ENCODE results near the gene RPS16. TPM values are rescaled to one million over a fixed set of nuclear protein-coding genes. Genes with fewer than 3 reads are reported as not detected.

Gene RPS16
- total and polyA plus RNA-seq, 2 of the 8 experiments (the other 6 are each of a cell fraction or from before 2014, with no cell fraction given), result 2,433 to 7,810 TPM

DNA sequence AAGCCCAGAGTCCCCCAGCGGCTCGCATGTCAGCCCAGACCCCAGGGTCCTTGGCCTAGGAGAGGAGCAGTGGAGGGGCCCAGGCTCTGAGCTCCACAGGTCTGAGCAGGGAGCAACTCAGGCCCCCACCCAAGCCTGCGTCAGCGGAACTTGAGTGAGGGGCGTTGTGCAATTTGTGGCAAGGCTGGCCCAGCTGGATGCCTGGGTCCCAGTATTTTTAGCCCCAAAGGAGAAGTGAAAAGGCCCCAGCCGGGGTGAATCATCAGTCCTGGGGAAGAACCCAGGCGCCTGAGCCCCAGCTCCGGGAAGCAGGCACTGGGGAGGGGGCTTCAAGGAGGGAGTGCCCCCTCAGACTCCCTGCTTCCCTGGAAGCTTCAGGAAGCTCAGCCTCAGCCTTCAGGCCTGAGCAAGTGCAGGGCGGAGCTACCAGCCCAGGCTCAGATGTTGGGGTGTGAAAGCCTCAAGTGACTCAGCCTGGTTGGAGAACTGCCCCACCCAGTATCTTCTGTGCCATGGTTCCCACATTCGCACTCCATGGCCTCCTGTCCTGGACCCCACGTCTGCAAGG is 37.4 kb downstream of the RPS16 start:
- TF ChIP-seq, protein P1, sequence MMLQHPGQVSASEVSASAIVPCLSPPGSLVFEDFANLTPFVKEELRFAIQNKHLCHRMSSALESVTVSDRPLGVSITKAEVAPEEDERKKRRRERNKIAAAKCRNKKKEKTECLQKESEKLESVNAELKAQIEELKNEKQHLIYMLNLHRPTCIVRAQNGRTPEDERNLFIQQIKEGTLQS (IDR thresholded peaks at IDR 0.05; ENCODE audit: insufficient read depth, low read depth, low read length), result no peak
- no peak for TF ChIP-seq ASH2L (IDR thresholded peaks at IDR 0.05; ENCODE audit: low read length)
- no peak for TF ChIP-seq YY1 (IDR thresholded peaks at IDR 0.05; ENCODE audit: low read depth, low read length)
- no peak for TF ChIP-seq SRF (IDR thresholded peaks at IDR 0.05; ENCODE audit: low read depth, low read length)
- TF ChIP-seq GABPA (IDR thresholded peaks at IDR 0.05; ENCODE audit: borderline replicate concordance, insufficient read depth, low read length), result no peak
- no peak for TF ChIP-seq BACH1 (IDR thresholded peaks at IDR 0.05; ENCODE audit: low read length)
- no peak for TF ChIP-seq POLR2A (IDR thresholded peaks at IDR 0.05; ENCODE audit: control extremely low read depth in 1 of 2, low read depth in 2 of 2, low read length in 2 of 2)
- no peak for TF ChIP-seq NRF1 (IDR thresholded peaks at IDR 0.05; ENCODE audit: low read depth, low read length)
- no peak for TF ChIP-seq SP1 (IDR thresholded peaks at IDR 0.05; ENCODE audit: low read depth, low read length)
- TF ChIP-seq CBX5 (IDR thresholded peaks at IDR 0.05; ENCODE audit: low read depth, low read length), result no peak
- TF ChIP-seq SUZ12 (IDR thresholded peaks at IDR 0.05; ENCODE audit: low read length), result no peak
- no peaks in the 10 kb centered on the region for H3K79me1 ChIP-seq (ENCODE audit: low read depth, low read length)
- no peak overlapping the region for H3K4me2 ChIP-seq (ENCODE audit: insufficient read depth in 1 of 2, low read depth in 2 of 2, low read length in 2 of 2)
- H3K27ac ChIP-seq (ENCODE audit: low read depth, low read length), result no peak overlapping the region
- no peak overlapping the region for H2AFZ ChIP-seq (ENCODE audit: low read length)
- FAIRE-seq (no peak), DNase-seq (ENCODE audit: low read depth in 1 of 2, low spot score in 2 of 2) (no peak)
- 90% methylated on average over 10 of the region's 11 CpGs; no CpG with 5 or more reads in 1 of the 2 experiments for WGBS, 2 experiments (ENCODE audit: extremely low coverage in 1 of 2, insufficient coverage in 1 of 2, insufficient read length in 1 of 2, insufficient replicate concordance in 2 of 2, low coverage in 1 of 2, low lambda C conversion rate in 2 of 2, missing lambda C conversion rate in 1 of 2)
- H3K9me3 ChIP-seq (ENCODE audit: insufficient read depth in 2 of 2, low read depth in 1 of 2, low read length in 1 of 2), result no peaks in the 10 kb centered on the region
- H3K23me2 ChIP-seq (ENCODE audit: low read depth, low read length), result peaks cover 11% of the 10 kb centered on the region; the same call in 1 of the 2 replicates
- H4K8ac ChIP-seq (ENCODE audit: extremely low read depth, insufficient read depth, low read length), result no peak overlapping the region
- H4K5ac ChIP-seq (ENCODE audit: insufficient read length, low read depth, low read length), result no peak overlapping the region
- ChIA-PET CTCF (ENCODE audit: partially characterized antibody) (interaction anchor here (0.6 to 9.5 kb wide), 25 partner anchors 9 to 845 kb away, joined by 3 to 128 read pairs (median 4); partner anchors contain the start of genes EID2B, PLEKHG2 and ZFP36), POLR2A (ENCODE audit: partially characterized antibody) (interaction anchor here (0.5 to 14.3 kb wide), 19 partner anchors 6 to 403 kb away, joined by 3 to 234 read pairs (median 4); partner anchors contain the start of genes DLL3, EID2B, PLEKHG2 and RPS16)
- no peak overlapping the region for H2AK5ac ChIP-seq (ENCODE audit: low read depth, low read length)
- H3K14ac ChIP-seq (ENCODE audit: insufficient read length), result no peak overlapping the region
- H3K36me3 ChIP-seq (ENCODE audit: control insufficient read depth in 2 of 4, insufficient read depth in 4 of 4, low read length in 3 of 4), result peaks cover 0 to 7% (median 3%) of the 10 kb centered on the region in 4 experiments; a peak in 3 of 8 replicates
- peaks cover 2 to 7% of the 10 kb centered on the region in 2 experiments for H4K20me1 ChIP-seq (replicated peaks in 1 of 2; ENCODE audit: control insufficient read depth in 1 of 2, insufficient read depth in 2 of 2, low read length in 2 of 2)
- H3K4ac ChIP-seq (replicated peaks; ENCODE audit: insufficient read length, low read depth, low read length), result no peak overlapping the region
- H2BK20ac ChIP-seq (ENCODE audit: low read length), result no peak overlapping the region
- H2BK120ac ChIP-seq (replicated peaks; ENCODE audit: low read depth, low read length), result no peak overlapping the region
- no peak overlapping the region for H3K23ac ChIP-seq (ENCODE audit: insufficient read length)
- no peak overlapping the region for H3K4me3 ChIP-seq (ENCODE audit: extremely low read depth in 1 of 4, insufficient read depth in 2 of 4, low read depth in 3 of 4, low read length in 4 of 4)
- no peak overlapping the region; the same call in 1 of the 2 replicates for H3K18ac ChIP-seq (ENCODE audit: extremely low read depth, low read length)
- H3K9ac ChIP-seq (replicated peaks in 1 of 4; ENCODE audit: extremely low read depth in 1 of 4, low read depth in 3 of 4, low read length in 3 of 4), result no peak overlapping the region
- H4K91ac ChIP-seq (replicated peaks; ENCODE audit: insufficient read length, low read length), result no peak overlapping the region
- no peaks in the 10 kb centered on the region for H3K27me3 ChIP-seq (replicated peaks in 1 of 4; ENCODE audit: control insufficient read depth in 3 of 4, extremely low read depth in 1 of 4, insufficient read depth in 3 of 4, low read length in 3 of 4)
- H3K4me1 ChIP-seq (replicated peaks in 1 of 4; ENCODE audit: control insufficient read depth in 3 of 4, insufficient read depth in 4 of 4, low read length in 3 of 4), result peaks cover 6 to 21% (median 13%) of the 10 kb centered on the region in 4 experiments
- H3K56ac ChIP-seq (replicated peaks; ENCODE audit: insufficient read length, low read depth, low read length), result no peak overlapping the region
- H2BK12ac ChIP-seq (ENCODE audit: low read depth, low read length), result no peak overlapping the region
- no peak overlapping the region; the same call in 1 of the 2 replicates for H2BK5ac ChIP-seq (ENCODE audit: low read depth, low read length)
- H3K79me2 ChIP-seq (ENCODE audit: control insufficient read depth in 1 of 2, insufficient read depth in 2 of 2, low read length in 2 of 2), result no peaks in the 10 kb centered on the region
- no peak overlapping the region for H2BK15ac ChIP-seq (ENCODE audit: low read length)

Data from H1 (cell line).